Measurements from ENCODE around the gene CYLD.
A peak's percentile ranks its signal among the peaks of the same experiment; 100 is the strongest.

CYLD gene

DNA sequence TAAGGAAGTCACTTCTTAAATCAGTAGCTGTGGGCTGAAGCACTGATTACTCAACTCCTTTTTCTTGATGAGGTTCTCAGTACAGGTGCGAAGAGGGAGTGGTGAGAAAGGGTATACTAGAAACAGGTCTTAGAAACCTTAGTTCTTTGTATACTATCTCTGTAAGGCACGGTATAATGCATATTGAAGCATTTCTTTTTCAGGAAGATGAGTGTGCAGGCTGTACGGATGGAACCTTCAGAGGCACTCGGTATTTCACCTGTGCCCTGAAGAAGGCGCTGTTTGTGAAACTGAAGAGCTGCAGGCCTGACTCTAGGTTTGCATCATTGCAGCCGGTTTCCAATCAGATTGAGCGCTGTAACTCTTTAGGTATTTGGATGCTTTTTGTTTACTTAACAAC is 39.2 kb downstream of the CYLD start:
- DNase-seq (ENCODE audit: low spot score) = no peak

DNA sequence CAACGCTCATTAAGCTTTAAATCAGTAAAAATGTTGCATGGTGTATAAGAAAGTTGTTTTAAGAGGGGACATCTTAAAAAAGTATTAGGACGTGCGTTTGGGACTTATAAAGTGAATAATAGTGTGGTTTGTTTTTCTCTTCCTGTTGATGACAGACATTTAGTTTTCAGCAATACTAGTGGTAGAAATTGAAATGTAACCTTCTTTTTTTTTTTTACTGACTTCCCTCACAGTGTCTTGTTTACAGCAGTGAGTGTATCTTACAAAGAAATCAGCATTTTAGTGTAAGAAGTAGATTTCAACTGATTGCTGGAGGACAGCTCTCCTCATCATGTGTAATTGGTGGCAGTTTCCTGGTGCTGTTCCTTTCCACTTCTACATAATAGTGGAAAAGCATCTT is 39.6 kb downstream of the CYLD start:
- DNase-seq (ENCODE audit: low spot score) = no peak

DNA sequence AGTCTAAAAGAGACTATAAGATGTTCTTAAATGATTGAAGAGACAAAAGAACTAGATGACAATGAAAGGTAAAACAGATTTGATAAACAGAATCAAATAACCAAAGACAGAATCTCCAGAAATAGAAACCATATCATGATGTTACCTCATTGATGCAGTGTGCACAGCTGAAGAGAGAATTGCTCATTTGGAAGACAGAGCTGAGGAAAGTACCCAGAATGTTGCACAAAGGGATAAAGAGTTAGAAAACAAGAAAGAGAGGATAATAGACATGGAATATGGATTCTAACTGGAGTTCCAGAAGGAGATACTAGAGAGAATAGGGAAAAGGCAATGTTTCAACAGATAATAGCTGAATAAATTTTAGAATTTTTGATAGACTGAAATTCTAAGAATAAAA is 47.9 kb downstream of the CYLD start:
- DNase-seq (ENCODE audit: low spot score) = no peak

DNA sequence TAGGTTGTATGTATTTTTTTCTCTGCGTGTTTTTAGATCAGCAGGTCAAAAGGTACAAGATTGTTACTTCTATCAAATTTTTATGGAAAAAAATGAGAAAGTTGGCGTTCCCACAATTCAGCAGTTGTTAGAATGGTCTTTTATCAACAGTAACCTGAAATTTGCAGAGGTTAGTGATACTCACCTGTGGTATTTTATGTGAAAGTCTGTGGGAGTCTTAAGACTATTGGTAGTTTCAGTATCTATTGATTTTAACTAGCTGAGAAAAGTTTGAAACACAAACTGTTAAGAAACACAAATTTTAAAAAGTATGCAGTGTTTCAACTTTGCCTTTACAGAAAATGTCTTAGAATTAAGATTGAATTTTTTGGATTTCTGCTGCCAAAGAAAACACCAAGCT is 49.6 kb downstream of the CYLD start:
- no peak for DNase-seq (ENCODE audit: low spot score)

DNA sequence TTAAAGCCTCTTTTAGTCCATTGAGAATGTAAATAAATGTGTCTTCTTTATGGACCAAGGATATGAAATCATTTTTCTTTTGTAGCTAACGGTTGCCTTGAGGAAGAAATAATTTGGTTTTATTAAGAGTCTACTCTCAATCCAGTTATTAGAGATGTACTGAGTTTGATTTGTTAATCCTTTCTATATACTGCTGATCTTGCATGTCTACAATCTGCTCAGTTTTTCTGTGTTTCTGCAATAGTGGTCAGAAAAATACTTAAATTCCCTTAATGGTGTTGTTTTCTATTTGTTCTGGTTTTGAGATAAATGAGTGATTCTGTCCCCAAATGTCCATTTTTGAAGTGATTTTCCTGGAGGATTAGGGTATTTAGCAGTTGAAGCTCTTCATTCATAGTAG is 54.9 kb downstream of the CYLD start:
- DNase-seq (ENCODE audit: low spot score) = no peak

DNA sequence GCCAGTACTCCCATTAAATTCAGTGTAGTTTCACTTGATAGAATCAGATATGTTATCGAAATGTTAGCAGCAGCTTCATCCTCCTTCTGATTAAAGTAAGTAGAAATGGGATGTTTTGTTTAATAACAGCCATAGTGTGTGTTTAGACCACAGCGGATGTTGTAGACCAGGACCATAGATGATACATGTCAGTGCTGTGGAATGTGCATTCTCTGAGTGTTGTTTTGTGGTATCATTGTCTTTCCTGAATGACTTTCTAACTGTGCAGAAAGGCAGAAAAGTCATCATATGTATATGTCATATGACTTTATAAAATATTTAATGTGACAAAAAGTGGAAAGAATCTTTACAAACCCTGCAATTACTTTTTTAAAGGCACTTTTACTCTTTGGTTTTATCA is 55.6 kb downstream of the CYLD start:
- peak; percentile 10 for DNase-seq (ENCODE audit: low spot score)

DNA sequence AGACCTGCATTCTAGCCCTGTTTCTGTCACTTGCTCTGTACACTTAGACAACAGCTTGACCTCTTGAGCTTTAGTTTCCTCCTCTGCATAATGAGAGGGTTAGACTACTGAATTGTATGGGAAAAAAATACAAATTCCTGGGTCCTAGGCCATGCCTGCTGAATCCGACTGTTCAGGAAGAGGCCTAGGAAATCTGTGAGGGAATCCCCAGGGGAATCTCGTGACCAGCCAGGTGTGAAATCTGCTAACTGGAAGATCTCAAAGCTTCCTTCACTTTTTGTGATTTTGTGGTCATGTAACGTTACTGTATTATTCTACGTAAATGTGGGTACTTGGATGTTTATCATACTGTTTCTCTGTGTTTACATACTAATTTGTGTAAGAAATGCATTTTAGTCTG is 58.2 kb downstream of the CYLD start:
- DNase-seq (ENCODE audit: low spot score) = no peak

DNA sequence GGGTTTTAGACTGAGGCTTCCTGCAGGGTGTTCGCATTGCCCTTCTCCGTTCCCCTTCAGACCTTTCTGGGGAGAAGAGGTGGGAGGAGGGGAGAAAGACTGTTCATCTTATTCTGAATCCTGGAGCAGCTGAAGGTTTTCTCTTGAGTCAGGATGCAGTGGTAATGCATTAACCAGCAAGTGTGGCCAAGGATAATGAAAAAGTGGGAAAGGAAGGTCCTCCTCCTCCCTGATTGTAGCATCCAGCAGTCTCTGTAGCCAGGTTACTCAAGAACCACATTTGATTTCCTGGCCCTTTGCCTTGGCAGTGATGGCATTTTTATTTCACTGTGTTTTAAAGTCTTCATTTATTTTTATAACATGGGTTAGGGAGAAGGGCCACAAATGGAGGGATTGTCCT is 59.1 kb downstream of the CYLD start:
- no peak for DNase-seq (ENCODE audit: low spot score)

DNA sequence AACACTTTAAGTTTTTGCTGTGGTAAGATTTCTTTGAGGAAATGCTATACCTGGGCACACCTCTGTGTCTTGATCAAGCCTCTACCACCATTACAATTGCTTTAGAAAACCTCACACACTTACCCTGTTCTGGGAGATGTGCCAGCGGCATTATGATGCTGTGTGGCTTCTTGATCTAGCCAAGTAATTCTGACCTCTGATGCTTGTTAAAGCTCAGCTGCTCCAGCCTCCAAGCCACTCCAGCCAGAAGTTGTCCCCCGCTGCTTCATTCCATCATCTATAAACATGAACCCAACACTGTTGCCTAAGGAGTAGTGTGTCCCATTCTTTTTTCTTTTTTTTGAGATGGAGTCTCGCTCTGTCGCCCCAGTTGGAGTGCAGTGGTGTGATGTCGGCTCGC is 60.1 kb downstream of the CYLD start:
- DNase-seq (ENCODE audit: low spot score) = no peak

DNA sequence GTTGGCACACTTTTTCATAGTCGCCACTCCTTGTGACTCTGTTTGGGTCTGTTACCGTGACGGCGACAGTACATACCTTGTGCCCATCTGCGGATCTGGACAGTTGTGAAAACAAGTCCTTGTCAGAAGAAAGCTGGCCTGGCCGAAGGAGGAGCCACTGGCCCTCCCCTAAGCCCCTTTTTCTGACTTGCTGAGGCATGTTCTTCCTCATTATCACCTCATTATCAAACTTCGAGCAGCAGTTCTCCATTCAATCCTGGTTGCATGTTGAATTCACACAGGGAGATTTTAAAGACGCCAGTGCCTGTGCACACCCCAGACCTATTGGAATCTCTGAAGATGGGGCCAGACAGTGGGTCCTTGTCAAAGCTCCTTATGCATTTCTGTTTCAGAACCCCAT is 61.1 kb downstream of the CYLD start:
- no peak for DNase-seq (ENCODE audit: low spot score)

DNA sequence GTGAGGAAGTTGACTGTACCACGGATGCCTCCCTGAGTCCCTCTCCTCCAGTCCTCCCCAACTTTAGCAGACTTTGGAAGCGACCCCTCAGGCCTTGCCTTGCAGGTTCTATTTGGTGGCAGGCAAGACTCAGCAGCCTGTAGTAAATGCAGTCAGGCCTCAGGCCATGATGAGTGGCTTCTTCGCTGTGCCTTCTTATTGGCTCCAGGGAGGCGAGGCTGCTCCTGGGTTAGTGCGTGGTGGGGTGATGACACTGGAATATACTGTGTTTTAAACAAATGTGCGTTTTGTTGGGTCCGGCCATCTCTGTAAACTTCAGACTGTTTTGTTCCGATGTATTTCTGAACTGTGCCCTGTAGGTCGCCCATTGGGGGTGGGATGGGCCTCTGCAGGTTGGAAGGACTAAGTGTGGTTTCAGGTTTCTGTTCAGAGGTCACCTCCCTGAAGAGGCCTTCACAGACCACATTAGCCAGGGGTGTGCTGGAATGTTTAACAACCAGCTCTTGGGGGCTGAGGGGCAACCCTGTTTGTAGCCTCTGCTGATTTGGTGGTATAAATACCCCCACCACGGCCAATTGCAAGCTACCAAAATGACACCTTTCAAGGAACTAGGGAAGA is 62.5 kb downstream of the CYLD start:
- no peak for DNase-seq (ENCODE audit: low spot score)

DNA sequence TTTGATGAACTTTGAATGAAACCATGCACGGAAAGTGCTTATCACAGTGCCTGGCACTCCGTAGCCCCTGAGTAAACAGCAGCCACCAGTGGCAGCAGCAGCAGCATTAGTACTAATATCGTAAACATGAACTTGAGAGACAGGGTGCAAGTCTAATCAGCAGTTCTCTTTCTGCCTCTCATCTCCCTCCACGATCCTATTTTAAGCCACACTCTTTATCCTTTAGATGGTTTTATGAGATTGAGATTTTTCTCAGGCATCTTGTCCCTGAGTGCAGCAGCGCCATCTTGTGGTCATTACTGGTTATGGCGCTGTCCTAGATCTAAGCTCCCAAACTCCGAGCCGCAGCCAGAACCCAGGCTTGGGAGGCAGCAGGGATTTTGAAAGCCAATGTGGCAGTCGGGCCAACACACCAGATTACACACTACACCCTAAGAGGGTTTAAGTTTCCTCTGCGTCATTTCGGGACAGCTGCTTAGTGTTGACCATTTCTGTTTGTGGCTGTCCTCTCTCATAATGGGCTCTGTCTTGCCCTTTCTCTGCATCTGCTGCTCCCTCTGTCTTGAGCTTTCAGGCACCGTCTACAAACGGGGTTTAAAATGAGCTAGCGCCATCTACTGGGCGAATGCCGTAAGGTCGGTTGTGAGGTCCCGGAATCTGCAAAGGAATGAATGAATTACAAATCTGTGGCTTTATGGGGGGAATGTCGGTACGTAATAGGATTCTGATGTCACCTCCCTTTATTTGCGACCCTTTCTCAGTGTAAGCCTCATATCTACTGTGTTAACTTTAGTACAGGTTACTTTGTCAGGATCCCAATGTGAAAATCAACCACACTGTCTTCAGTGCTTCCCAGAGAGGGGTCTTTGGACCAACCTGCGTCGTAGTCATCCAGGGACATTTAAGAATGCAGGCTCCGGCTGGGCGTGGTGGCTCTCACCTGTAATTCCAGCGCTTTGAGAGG is 64.5 kb downstream of the CYLD start:
- peak; percentile 87 for DNase-seq (ENCODE audit: low spot score)

DNA sequence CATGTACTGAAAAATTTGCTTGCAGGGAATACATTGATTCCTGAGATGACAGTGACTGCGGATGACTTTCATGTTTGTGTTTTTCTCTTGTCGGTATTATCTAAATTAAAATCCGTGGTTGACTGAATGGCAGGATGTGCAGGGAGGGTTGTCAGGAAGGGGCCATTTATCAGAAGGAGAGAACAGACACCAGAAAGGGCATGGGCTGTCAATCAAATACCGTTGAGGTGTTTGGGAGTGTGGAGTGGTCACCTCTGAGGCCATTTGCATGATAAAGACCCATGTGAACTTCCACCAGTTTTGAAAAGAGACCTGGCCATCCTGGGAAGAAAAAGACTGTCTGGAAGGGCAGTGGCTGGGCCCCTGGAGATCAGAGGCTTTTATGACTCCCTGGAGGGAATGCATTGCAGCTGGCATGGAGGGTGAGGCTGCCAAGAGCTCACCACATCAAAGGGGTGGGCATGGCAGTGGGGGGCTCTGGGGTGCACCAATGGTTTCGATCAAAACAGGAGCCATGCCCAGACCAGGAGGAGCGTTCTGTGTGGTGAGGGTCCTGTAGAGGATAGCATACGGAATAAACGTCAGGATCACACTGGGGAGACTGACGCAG is 67.1 kb downstream of the CYLD start:
- no peak for DNase-seq (ENCODE audit: low spot score)

DNA sequence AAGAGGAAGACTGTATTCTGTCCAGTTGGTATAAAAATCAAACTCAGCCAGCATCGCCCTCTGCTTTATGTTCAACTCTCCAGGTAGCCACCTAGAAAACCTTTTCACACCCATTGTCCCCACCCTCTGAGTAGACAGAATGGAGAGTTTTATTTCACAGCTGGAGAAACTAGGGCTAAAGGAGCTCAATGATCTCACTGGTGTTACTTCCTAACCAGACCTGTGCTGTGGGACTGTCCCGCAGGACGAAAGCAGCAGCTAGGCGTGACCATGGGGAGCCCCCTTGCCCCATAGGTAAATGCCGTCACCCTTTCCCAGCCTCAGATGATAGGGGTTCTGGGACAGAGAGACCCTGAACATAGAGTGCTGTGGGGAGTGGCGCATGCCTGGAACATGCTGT is 67.7 kb downstream of the CYLD start:
- no peak for DNase-seq (ENCODE audit: low spot score)

DNA sequence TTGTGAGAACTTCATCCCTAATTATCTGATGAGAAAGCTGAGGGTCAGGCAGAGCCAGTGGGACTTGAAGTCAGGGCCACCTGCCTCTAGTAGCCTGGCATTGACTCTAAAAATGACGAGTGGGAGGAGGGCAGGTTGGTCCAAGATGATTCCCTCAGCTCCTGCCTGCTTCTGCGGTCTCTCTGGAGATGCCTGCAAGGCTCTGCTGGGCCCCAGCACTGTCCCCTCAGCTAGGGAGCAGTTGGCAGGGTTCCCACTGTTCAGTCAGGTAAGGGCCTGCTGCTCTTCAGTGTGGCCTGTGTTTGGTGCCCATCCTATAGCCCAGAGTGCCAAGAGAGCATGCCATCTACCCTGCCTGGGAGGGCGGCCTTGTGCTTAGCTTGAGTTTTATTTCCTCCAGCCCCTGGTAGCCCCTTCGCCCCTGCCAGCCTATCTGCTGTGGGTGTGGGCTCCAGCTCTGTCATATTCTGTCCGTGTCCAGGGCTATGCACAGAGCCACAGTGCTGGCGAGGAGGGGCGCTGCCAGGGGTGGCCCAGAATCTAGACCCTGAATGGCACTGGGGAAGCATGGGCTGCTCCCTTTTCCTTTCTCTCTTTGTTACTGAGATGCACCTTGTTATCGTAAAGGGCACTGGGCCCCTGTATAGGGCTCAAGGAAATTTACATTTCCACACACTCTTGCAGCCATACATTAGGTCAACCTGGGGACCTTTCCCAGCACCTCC is 68.5 kb downstream of the CYLD start:
- no peak for DNase-seq (ENCODE audit: low spot score)

DNA sequence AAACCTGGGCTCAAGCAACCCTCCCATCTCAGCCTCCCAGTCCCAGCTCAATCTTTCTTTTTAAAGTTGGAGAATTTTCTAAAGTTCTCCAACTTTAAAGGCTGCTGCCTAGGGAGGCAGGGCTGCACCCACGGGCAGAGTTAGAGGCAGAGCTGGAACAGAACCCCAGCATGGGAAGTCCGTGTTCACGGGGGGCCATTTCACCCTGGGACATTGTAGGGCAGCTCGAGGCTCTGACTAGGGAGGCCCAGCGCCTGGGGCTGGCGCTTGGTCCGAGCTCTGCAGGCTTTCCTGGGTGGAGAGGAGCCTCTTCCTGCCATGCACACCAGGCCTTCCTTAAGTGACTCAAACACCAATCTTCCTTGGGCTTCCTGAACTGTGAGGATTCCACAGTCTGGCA is 70.2 kb downstream of the CYLD start:
- DNase-seq (ENCODE audit: low spot score) = no peak

DNA sequence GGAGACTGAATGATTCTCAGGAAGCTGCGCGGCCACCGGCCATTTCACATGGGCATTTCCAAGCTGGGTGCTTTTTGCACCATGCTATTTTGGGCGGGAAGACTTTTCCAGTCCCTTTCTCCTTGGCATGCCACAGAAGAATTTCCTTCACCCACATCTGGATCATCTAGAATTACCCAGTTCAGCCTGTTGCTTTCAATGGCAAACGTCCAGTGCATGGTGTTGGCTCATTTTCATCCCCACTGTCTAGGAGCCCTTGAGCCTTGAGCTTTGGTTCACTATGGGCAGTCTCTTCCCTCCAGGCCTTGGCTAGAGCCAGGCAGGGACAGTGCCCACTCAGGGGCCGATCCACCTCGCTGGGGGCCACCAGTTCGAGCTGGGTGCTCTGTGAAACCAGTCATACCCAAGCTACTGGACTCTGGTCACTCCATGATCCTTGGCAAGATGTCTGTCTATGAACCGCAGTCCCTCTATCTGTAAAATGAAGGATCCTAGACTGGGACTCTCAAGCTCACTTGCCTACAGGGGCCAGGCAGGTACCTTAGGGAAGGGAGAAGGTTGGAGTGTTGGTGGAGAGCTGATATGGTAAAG is 71.1 kb downstream of the CYLD start:
- no peak for DNase-seq (ENCODE audit: low spot score)

DNA sequence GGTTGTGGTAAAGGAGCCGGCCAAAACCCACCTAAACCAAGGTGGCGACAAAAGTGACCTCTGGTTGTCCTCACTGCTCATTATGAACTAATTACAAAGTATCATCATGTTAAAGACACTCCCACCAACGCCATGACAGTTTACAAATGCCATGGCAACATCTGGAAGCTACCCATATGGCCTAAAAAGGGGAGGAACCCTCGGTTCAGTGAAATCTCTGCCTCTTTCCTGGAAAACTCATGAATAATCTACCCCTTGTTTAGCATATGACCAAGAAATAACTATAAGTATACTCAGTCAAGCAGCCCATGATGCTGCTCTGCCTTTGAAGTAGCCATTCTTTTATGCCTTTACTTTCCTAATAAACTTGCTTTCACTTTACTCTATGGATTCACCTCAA is 72.2 kb downstream of the CYLD start:
- no peak for DNase-seq (ENCODE audit: low spot score)

DNA sequence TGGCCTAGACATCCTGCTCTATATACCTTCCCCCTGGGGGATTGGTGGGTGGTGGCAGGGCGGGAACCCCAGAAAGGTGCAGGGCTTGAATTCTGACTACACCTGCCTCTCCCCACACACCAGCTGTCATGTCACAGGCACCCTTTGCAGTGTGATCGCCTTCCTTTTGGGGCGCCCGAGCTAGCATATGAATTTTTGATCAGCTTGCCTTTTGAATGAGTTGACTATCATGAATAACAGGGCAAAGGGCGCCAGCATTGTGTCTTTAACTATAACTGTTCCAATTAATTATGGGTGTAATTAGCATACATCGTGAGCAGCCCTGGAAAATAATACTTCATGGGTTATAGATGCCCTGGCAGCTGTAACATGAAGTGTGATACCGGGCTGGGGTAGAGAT is 72.7 kb downstream of the CYLD start:
- DNase-seq (ENCODE audit: low spot score) = no peak

DNA sequence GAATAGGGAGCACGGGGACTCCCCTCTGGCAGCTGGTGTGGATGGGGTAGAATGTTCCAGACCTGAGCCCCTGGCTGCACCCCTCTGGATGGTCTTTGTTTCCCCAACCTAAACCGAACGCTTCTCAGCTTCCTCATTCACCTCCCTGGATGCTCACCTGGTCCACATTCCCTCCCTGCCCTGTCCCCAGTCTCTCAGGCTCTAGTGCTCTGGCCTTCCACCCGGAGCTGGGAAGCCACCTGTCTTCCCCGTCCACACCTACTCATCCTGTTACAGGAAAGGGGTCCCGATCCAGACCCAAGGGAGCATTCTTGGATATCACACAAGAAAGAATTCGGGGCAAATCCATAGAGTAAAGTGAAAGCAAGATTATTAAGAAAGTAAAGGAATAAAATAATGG is 73.5 kb downstream of the CYLD start:
- DNase-seq (ENCODE audit: low spot score) = no peak

DNA sequence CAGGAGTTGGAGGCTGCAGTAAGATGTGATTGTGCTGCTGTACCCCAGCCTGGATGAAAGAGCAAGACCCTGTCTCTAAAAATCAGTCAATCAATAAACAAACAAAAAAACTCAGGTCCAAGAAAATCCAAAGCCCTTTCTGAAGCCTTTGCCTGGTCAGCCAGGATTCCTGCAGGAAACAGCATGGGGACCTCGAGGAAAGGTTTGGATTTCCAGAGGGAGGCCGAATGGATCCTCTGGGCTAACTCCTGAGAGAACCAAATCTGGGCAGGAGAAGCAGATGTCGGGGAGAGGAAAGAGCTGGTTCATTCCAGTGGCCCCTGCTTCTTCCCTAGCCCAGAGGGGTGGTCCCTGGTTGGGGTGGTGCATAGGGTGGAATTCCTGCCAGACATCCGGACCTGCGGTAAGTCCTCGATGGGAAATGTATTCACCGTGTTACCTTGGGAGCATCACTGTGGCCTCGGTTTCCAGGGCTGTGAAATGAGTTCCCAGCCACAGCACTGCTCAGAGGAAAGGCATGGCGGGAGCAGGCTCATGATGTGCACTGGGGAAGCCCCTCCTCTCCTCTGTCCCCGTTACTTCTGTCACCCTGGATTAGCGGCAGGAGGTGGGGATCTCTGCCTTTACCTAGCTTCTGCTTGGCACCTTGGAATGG is 75.1 kb downstream of the CYLD start:
- DNase-seq (ENCODE audit: low spot score) = no peak

DNA sequence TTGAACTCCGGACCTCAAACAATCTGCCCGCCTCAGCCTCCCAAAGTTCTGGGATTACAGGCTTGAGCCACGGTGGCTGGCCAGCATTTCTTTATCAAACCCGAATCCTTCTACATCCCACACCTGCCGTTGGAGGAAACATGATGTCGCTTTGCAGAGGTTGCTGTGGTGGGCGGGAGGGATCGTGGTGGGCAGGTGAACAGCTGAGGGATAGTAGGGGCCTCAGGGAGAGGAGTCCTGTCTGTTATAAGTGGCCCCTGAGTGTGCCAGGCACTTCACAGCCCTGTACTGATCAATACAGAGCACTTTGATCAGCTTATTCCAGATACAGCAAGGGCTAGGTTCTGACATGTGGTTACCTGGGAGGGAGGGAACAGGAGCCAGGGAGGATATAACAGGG is 76.5 kb downstream of the CYLD start:
- DNase-seq (ENCODE audit: low spot score) = no peak
